Measurements from ENCODE around the gene FAM53C. TPM values are rescaled to one million over a fixed set of nuclear protein-coding genes. Genes with fewer than 3 reads are reported as not detected.
A peak's percentile ranks its signal among the peaks of the same experiment; 100 is the strongest.

FAM53C gene
- total and polyA plus RNA-seq, 10 of the 15 experiments (the other 5 are each of a cell fraction or from before 2014, with no cell fraction given) = 8.0 to 31.3 (median 24.0) TPM

DNA sequence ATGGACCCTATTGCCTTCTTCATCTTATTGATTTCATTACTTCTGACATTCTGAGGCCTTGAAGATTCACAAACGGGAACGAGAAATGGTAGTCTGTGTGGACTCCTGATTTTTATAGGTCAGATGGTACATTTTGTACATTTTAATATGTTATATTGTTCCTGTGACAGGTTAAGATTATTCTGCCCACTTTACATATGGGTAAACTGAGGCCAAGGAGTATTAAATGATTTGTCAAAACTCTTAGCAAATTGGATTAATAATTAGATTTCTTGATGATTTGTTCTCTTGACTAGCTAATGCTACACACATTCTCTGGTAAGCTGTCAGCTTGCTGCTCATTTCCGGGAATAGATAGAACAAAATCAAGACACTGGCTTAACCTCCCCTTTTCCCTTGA is 1.9 kb downstream of the FAM53C start:
- H3K79me2 ChIP-seq (ENCODE audit: control insufficient read depth, insufficient read depth, low read length) = peaks cover 35% of the 10 kb centered on the region
- no peaks in the 10 kb centered on the region for H3K27me3 ChIP-seq (replicated peaks in 1 of 2; ENCODE audit: control insufficient read depth in 2 of 2, insufficient read depth in 2 of 2, low read length in 1 of 2)
- H3K36me3 ChIP-seq (ENCODE audit: control insufficient read depth in 2 of 2, insufficient read depth in 2 of 2, low read length in 1 of 2) = peaks cover 3% of the 10 kb centered on the region in 2 experiments
- BruUV-seq (replicated peaks) = no TSS peak
- ChIA-PET CTCF (interaction anchor here (0.8 to 9.1 kb wide), 4 partner anchors 12 to 155 kb away, joined by 3 to 266 read pairs (median 4); partner anchors contain the start of gene KDM3B), RAD21 (ENCODE audit: unreplicated experiment) (interaction anchor here (1.0 to 1.7 kb wide), 4 partner anchors 8 to 127 kb away, joined by 3 to 17 read pairs (median 4); partner anchors contain the start of genes CDC23, CDC25C and KDM3B), SMC1A (ENCODE audit: uncharacterized antibody, unreplicated experiment) (interaction anchor here (1.0 to 6.1 kb wide), 4 partner anchors 9 to 30 kb away, joined by 3 to 102 read pairs (median 4); partner anchors contain the start of gene KDM3B), POLR2A (interaction anchor here (0.6 to 10.1 kb wide), 6 partner anchors 9 to 112 kb away, joined by 3 to 143 read pairs (median 4); partner anchors contain the start of genes CDC25C and KDM3B)
- intact Hi-C loops (cut with micrococcal nuclease; ENCODE audit: unreplicated experiment) = no loop called here
- FAIRE-seq (no peak), ATAC-seq (no peak), DNase-seq (ENCODE audit: low read depth, low spot score) (no peak)
- TF ChIP-seq SMARCA5 (IDR thresholded peaks at IDR 0.05) (no peak), ASH2L (IDR thresholded peaks at IDR 0.05; ENCODE audit: borderline replicate concordance, low read depth) (no peak), CREB1 (IDR thresholded peaks at IDR 0.05; ENCODE audit: low read depth) (no peak)
- in situ Hi-C loops (cut with MboI) = no loop called here
- 0 out of 2 replicates have a peak, but pooled peaks cover 3% of the 10 kb centered on the region for H4K20me1 ChIP-seq (ENCODE audit: control insufficient read depth, insufficient read depth)
- 96% methylated on average over 3 of the region's 3 CpGs for WGBS (ENCODE audit: insufficient coverage, insufficient replicate concordance, low lambda C conversion rate, missing lambda C conversion rate)
- H2AFZ ChIP-seq (ENCODE audit: control insufficient read depth, low read depth, low read length) = no peak overlapping the region
- no peaks in the 10 kb centered on the region for H3K4me1 ChIP-seq (ENCODE audit: control insufficient read depth, insufficient read depth, low read length)
- no peak overlapping the region; the same call in 1 of the 2 replicates for H3K9ac ChIP-seq (ENCODE audit: control insufficient read depth, insufficient read depth, low read length)
- H3K27ac ChIP-seq (ENCODE audit: control insufficient read depth, insufficient read depth) = 0 out of 2 replicates have a peak overlapping the region, but pooled peaks have one; percentile 96
- no peaks in the 10 kb centered on the region for H3K9me3 ChIP-seq (replicated peaks; ENCODE audit: control insufficient read depth, insufficient read depth, low read length)
- H3K4me2 ChIP-seq (ENCODE audit: control insufficient read depth, insufficient read depth) = peak overlapping the region; percentile 69
- peak overlapping the region; percentile 90 for H3K4me3 ChIP-seq

DNA sequence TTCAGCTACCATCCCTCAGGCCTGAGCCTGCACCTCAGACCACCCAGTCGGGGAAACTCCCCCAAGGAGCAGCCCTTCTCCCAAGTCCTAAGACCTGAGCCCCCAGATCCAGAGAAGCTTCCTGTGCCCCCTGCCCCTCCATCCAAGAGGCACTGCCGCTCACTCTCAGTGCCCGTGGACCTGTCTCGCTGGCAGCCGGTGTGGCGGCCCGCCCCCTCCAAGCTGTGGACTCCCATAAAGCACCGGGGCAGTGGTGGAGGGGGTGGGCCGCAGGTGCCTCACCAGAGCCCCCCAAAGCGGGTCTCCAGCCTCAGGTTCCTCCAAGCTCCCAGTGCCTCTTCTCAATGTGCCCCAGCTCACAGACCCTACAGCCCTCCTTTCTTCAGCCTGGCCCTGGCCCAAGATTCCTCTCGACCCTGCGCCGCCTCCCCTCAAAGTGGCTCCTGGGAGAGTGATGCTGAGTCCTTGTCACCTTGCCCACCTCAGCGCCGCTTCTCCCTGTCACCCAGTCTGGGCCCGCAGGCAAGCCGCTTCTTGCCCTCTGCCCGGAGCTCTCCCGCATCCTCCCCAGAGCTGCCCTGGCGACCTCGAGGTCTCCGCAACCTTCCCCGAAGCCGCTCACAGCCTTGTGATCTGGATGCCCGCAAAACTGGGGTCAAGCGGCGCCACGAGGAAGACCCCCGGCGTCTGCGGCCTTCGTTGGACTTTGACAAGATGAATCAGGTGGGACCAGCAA is 7.0 kb downstream of the FAM53C start:
- ChIA-PET RAD21 (ENCODE audit: unreplicated experiment) (interaction anchor here (1.8 kb wide), 1 partner anchor 13 kb away, joined by 3 read pairs; no protein-coding TSS in a partner anchor), CTCF (interaction anchor here (1.2 to 1.7 kb wide), 3 partner anchors 10 to 199 kb away, joined by 3 to 7 read pairs (median 4); partner anchors contain the start of gene CDC25C), POLR2A (interaction anchor here (0.5 to 0.6 kb wide), 2 partner anchors 73 to 75 kb away, joined by 3 to 5 read pairs; no protein-coding TSS in a partner anchor), SMC1A (ENCODE audit: uncharacterized antibody, unreplicated experiment) (no interaction called here)
- Histone ChIP-seq H3K9ac (ENCODE audit: control insufficient read depth, insufficient read depth, low read length) (no peak overlapping the region), H3K36me3 (ENCODE audit: control insufficient read depth in 2 of 2, insufficient read depth in 2 of 2, low read length in 1 of 2) (peaks cover 17% of the 10 kb centered on the region in 2 experiments; a peak in 3 of 4 replicates), H2AFZ (ENCODE audit: control insufficient read depth, low read depth, low read length) (no peak overlapping the region), H3K79me2 (ENCODE audit: control insufficient read depth, insufficient read depth, low read length) (peaks cover 16% of the 10 kb centered on the region), H3K4me3 (no peak overlapping the region), H3K9me3 (replicated peaks; ENCODE audit: control insufficient read depth, insufficient read depth, low read length) (no peaks in the 10 kb centered on the region), H3K27me3 (replicated peaks in 1 of 2; ENCODE audit: control insufficient read depth in 2 of 2, insufficient read depth in 2 of 2, low read length in 1 of 2) (no peaks in the 10 kb centered on the region), H3K27ac (ENCODE audit: control insufficient read depth, insufficient read depth) (no peak overlapping the region), H3K4me1 (ENCODE audit: control insufficient read depth, insufficient read depth, low read length) (no peaks in the 10 kb centered on the region), H4K20me1 (ENCODE audit: control insufficient read depth, insufficient read depth) (no peaks in the 10 kb centered on the region), H3K4me2 (ENCODE audit: control insufficient read depth, insufficient read depth) (no peak overlapping the region)
- no TSS peak for BruUV-seq (replicated peaks)
- in situ Hi-C loops (cut with MboI) (no loop called here), intact Hi-C loops (cut with micrococcal nuclease; ENCODE audit: unreplicated experiment) (no loop called here)
- no peak for DNase-seq (ENCODE audit: low read depth, low spot score)
- ATAC-seq = no peak
- FAIRE-seq = no peak
- WGBS (ENCODE audit: insufficient coverage, insufficient replicate concordance, low lambda C conversion rate, missing lambda C conversion rate) = 97% methylated on average over 32 of the region's 32 CpGs
- TF ChIP-seq TARDBP (IDR thresholded peaks at IDR 0.05; ENCODE audit: borderline replicate concordance) = no peak
- no peak for TF ChIP-seq NFXL1 (IDR thresholded peaks at IDR 0.05; ENCODE audit: borderline replicate concordance)
- no peak for TF ChIP-seq ATF3 (IDR thresholded peaks at IDR 0.05; ENCODE audit: borderline replicate concordance, extremely low read depth, low read depth, low read length)
- TF ChIP-seq RBBP5 (conservative IDR thresholded peaks at IDR 0.05) = no peak
- no peak for TF ChIP-seq RCOR1 (conservative IDR thresholded peaks at IDR 0.05; ENCODE audit: low read depth, low read length)
- no peak for TF ChIP-seq ESRRA (IDR thresholded peaks at IDR 0.05; ENCODE audit: low read length)
- TF ChIP-seq, protein P1, sequence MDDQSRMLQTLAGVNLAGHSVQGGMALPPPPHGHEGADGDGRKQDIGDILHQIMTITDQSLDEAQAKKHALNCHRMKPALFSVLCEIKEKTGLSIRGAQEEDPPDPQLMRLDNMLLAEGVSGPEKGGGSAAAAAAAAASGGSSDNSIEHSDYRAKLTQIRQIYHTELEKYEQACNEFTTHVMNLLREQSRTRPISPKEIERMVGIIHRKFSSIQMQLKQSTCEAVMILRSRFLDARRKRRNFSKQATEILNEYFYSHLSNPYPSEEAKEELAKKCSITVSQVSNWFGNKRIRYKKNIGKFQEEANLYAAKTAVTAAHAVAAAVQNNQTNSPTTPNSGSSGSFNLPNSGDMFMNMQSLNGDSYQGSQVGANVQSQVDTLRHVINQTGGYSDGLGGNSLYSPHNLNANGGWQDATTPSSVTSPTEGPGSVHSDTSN (IDR thresholded peaks at IDR 0.05; ENCODE audit: insufficient replicate concordance, low read depth, low read length) = no peak
- no peak for TF ChIP-seq STAT3 (IDR thresholded peaks at IDR 0.05; ENCODE audit: low read depth, low read length)
- no peak for TF ChIP-seq CEBPB (IDR thresholded peaks at IDR 0.05; ENCODE audit: borderline replicate concordance in 1 of 2, low read depth in 2 of 2, low read length in 2 of 2)

Data from GM12878 (cell line).